Ishikawa (cell line): ENCODE data around the gene OGFR.

Experiments
- CEBPB ChIP-seq: IDR thresholded peaks from 2 replicates; pipeline ENCODE4 v1.6.1; 2012
- CREB1 ChIP-seq: IDR thresholded peaks from 2 replicates; pipeline ENCODE4 v1.6.1; 2012; ENCODE audit warnings: low read depth
- EGR1 ChIP-seq: IDR thresholded peaks from 2 replicates; pipeline ENCODE4 v1.6.1; 2012
- EP300 ChIP-seq: IDR thresholded peaks from 2 replicates; pipeline ENCODE4 v1.6.1; 2012; ENCODE audit warnings: borderline replicate concordance
- FOXM1 ChIP-seq: IDR thresholded peaks from 2 replicates; pipeline ENCODE4 v1.6.1; 2012; ENCODE audit warnings: low read depth, borderline replicate concordance
- MAX ChIP-seq: IDR thresholded peaks from 2 replicates; pipeline ENCODE4 v1.6.1; 2012
- NFIC ChIP-seq: IDR thresholded peaks from 2 replicates; pipeline ENCODE4 v1.6.1; 2012
- RAD21 ChIP-seq: IDR thresholded peaks from 2 replicates; pipeline ENCODE4 v1.6.1; 2012; ENCODE audit warnings: low read depth
- REST ChIP-seq: IDR thresholded peaks from 2 replicates; pipeline ENCODE4 v1.6.1; 2012; ENCODE audit warnings: low read depth, mild to moderate bottlenecking
- TAF1 ChIP-seq: IDR thresholded peaks from 2 replicates; pipeline ENCODE4 v1.6.1; 2012; ENCODE audit warnings: low read depth, mild to moderate bottlenecking
- TCF12 ChIP-seq: IDR thresholded peaks from 2 replicates; pipeline ENCODE4 v1.6.1; 2012; ENCODE audit warnings: low read depth
- TEAD4 ChIP-seq: IDR thresholded peaks from 2 replicates; pipeline ENCODE4 v1.6.1; 2012
- USF1 ChIP-seq: IDR thresholded peaks from 2 replicates; pipeline ENCODE4 v1.6.1; 2012
- YY1 ChIP-seq: IDR thresholded peaks from 2 replicates; pipeline ENCODE4 v1.6.1; 2012; ENCODE audit warnings: low read depth
- ZBTB7A ChIP-seq: IDR thresholded peaks from 2 replicates; pipeline ENCODE4 v1.6.1; 2012; ENCODE audit warnings: low read depth

Gene OGFR

GRCh38 chr20:62770916-62771315, 33.7 kb upstream of the OGFR start:
- TF ChIP-seq RAD21 (no peak), TEAD4 (no peak), MAX (no peak), TCF12 (no peak)

- TF ChIP-seq USF1 = no peak
- no peak for TF ChIP-seq TCF12
- no peak for TF ChIP-seq EP300
- TF ChIP-seq FOXM1 = no peak
- TF ChIP-seq RAD21 = no peak
- no peak for TF ChIP-seq CEBPB
- TF ChIP-seq NFIC = no peak
- no peak for TF ChIP-seq YY1
- no peak for TF ChIP-seq CREB1
- TF ChIP-seq EGR1 = no peak
- TF ChIP-seq MAX = no peak
- TF ChIP-seq TAF1 = no peak
These were observed 33.1 kb upstream of the OGFR start for GRCh38 chr20:62771396-62772102.

GRCh38 chr20:62772103-62772611, 32.5 kb upstream of the OGFR start:
- TF ChIP-seq USF1 (no peak), EGR1 (no peak), TAF1 (no peak), CEBPB (no peak), EP300 (no peak), RAD21 (no peak), CREB1 (no peak), YY1 (no peak), TCF12 (no peak), ZBTB7A (no peak), FOXM1 (no peak), REST (no peak), MAX (no peak), TEAD4 (no peak), NFIC (no peak)

GRCh38 chr20:62772619-62772989, 32.0 kb upstream of the OGFR start:
- no peak for TF ChIP-seq FOXM1
- no peak for TF ChIP-seq USF1
- TF ChIP-seq ZBTB7A = no peak
- no peak for TF ChIP-seq EP300
- TF ChIP-seq TAF1 = no peak
- TF ChIP-seq NFIC = no peak
- no peak for TF ChIP-seq CEBPB
- no peak for TF ChIP-seq YY1
- no peak for TF ChIP-seq REST

- TF ChIP-seq MAX = peak; percentile 57; the same call in 1 of the 2 replicates
- peak; percentile 67 for TF ChIP-seq TEAD4
- TF ChIP-seq CEBPB = peak; percentile 92
- TF ChIP-seq EP300 = peak; percentile 64; the same call in 1 of the 2 replicates
- TF ChIP-seq YY1 = no peak
- peak; percentile 83 for TF ChIP-seq NFIC
- no peak for TF ChIP-seq FOXM1
- TF ChIP-seq EGR1 = no peak
- peak; percentile 50; the same call in 1 of the 2 replicates for TF ChIP-seq ZBTB7A
These were observed 31.4 kb upstream of the OGFR start for GRCh38 chr20:62772990-62773844.
